ENCODE data around the gene FGD5.

The FGD5 gene

DNA sequence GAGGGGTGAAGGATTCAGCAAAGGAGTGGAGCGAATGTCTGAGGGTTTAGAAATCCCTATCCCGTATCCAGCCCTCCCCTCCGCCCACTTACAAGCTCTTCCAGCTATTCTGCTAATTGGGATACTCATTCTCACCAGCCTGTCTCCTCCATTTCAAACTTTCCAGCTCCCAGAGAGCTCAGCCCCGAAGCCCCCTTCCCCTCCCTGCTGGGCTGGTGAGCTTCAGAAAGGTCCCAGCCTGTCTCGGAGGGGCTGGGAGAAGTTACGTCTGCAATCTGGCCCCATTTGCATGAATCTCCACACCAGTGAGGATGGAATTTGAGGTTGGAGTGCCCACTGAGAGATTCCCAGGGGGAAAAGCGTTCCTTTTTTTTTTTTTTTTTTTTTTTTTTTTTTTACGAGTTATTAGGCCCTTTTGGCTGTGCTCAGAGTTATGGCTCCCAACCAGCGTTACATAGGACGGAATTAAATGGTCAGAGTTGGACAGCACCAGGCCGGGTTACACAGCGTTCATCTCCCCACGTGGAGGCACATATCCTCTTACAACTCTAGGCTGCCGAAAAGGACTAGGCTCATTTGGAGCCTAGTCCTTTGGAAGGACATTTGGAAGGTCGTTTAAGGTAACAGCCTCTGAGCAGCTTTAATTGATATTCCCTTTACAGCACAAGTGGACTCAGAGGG is 34.6 kb downstream of the FGD5 start:
- DNase-seq (ENCODE audit: low spot score): no peak

DNA sequence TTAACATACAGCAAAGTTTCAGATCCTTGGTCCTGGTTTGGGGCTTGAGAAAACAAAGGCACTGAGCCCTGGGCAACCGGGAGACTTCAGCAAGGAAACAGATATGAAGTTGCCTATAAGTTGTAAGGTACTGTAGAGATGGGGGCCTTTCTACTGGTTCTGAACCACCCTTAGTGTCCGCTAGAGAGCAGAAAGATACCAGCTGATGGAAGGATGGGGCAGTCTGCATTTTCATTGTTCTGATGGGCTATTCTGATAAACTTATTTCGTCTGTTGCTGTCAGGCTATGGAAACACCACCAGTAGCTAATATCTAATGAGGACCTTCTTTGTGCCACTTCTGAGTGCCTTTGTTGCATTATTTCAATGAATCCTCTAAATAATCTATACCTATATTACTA is 38.7 kb downstream of the FGD5 start:
- no peak for DNase-seq (ENCODE audit: low spot score)

DNA sequence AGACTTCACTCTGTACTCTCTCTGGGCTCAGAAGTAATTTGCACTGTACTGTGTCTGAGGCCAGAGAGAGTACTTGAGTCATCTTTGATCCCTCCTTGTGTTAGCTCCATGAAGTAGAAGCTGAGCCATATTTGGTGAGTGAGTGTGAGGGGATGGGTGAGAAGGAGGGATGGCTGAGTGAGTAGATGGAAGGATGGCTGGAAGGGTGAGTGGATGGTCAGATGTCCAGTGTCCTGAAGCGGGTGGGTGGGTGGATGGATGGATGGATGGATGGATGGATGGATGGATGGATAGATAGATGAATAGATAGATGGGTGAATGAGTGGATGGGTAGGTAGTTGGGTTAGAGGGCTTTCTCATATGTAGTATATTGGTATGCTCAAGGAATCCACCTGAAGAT is 39.3 kb downstream of the FGD5 start:
- DNase-seq (ENCODE audit: low spot score): no peak

DNA sequence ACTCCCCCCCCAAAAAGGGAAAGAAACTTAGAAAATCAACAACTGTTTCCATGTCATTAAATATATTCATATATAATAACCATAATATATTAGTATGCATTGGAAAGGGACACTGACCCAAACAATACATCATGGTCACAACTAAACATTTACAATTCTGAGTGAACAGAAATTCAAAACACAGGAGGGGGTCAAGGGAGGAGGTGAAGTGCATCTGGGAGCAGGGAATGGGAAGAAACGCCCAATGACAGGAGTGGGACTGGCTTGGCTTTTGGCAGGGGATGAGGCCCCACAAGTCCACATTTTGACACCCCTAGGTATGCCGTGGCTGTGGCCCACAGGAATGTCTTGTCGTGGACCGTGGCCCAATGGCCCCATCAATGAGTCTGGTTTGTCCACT is 41.1 kb downstream of the FGD5 start:
- DNase-seq (ENCODE audit: low spot score): no peak

DNA sequence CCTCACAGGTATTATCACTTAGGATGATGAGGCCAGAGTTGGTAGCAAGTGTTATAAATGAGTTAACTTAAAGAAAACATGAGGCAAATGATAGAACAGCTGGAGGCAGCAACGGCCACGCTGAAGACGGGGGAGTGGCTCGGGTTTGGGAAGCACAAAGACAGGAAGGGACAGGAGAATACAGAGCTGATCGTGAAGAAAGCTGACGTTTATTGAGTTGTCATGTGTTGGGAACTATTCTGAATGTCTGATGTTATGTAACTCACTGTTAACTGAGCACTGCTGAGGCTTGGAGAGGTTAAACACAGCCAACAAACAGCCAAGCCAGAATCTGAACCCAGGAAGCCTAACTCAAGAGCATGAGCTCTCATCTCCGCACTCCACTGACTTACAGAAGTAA is 42.3 kb downstream of the FGD5 start:
- no peak for DNase-seq (ENCODE audit: low spot score)

DNA sequence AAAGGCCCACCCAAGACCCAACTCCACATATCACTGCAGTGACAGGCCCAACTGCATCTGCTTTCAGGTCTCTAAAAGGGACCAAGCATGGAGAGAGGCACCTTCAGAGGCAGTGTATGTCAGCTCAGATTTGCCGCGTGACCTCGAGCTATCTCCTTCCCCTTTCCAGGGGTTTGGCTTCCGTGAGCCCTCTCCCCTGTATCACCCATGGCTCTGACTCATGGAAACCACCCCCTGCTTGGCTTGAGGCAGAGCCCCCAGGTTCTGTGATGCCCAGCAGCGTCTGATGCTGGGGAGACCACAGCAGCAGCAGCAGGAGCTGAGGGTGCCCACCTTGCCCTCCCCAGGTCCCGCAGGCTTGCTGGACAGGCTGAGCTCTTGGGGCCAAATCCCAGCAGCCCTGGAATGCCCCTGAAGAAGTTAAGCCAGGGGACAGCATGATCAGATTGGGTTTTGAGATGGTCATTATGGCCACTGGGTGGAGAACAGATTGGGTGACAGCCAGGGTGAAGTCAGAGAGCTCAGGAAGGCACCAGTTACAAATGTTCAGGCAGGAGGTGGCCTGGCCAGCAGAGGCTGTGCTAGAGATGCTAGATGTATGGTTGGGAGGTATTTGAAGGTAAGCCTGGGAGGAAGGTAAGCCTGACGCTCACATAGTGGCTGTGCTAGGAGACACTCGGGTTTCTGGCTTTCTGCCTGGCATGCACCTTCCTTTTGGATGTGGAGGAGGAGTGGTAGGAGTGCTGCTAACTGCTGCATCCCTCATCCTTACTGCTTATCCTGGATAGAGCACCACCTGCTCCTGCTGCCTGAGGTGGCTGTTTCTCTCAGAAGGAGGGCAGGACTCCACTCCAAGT is 42.9 kb downstream of the FGD5 start:
- DNase-seq (ENCODE audit: low spot score): no peak

DNA sequence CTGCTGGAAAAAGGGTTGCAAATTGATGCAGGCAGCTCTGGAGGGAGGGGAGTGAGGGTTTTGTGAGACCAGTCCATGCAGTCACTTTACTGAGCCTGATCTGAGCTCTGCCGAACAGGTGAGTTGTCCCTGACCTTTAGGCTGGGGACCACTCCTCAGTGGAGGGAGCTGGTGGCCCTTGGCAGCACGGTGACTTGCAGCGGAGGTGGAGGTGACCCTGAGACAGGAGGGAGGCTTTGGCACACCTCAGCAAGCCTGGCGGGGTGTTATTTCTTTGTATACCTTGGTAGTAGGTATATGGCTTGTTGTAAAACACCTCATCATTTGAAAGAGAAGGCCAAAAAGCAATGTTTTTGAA is 43.5 kb downstream of the FGD5 start:
- DNase-seq (ENCODE audit: low spot score): no peak

DNA sequence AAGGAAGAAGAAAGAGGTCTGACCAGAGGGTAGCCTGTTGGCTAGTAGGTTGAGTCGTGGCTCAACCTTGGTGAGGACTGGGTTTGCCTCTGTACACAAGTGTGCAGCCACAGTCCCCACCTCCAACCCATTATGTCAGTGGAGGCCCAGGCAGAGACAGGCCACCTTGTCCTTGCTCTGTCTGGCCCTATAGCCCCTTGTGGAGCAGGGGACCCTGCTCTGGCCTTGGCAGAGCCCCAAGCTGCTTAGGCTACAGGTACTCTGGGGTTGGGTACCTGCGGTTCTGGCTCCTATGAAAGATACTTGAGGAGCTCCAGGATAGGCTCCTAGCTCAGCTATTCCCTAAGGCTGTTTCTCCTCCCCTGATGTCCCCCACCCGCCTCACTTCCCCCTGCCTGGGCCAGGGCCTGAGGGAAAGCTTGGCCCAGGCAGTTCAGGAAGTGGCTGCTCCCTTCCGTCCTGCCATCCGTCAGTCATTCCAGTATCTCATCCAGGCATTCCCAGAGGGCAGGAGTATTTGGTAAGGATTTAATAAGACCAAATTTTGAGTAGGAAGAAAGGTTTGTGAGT is 44.0 kb downstream of the FGD5 start:
- DNase-seq (ENCODE audit: low spot score): no peak

DNA sequence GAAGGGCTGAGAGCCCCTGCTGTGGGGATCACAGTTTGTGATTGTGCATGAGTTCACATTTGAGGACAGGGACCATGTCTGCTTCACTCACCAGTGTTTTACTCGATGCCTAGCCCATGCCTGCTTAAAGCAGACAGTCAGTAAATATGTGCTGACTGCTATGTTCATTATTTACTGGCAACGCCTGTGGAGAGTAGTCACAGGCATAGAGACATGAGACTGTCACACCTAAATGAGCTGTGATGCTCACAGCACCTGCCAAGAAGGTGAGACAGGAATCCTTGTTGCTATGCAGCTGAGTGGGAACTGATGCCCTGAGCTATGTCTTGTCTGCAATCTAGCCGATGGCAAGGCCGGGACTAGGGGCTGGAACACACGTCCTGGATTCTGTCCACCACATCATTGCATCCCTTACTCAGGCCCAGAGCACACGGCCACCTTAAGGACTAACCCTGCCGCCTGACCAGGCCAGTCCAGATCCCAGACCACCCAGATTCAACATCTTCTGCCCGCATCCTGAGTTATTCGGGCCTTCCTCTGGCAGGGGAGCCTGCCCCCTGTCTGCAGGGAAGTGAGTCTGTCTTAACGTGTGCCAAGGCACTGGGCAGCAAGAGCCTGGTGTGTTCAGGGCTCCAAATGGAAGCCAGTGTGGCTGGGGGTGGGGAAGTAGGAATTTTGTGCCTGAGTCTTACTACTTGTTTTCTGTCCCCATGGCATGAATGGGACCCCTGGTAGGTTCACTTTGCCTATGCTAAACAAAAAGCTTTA is 44.8 kb downstream of the FGD5 start:
- no peak for DNase-seq (ENCODE audit: low spot score)

DNA sequence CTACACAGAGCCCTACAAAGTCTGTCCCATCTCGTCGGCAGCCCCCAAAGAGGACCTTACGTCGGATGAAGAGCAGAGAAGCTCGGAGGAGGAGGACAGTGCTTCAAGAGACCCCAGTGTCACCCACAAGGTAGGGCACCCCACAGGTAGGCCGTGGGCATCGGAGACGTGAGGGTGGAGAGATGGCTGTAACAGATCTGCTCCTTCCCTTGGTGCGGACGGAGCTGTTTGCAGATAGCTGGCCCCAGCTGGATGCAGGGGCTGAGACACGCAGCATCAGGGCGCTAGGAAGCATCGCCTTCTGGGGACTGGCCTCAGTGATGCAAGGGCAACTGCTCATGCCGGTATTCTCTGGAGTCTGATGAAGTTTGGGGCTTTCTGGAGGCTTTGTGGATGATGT is 45.4 kb downstream of the FGD5 start:
- no peak for DNase-seq (ENCODE audit: low spot score)

DNA sequence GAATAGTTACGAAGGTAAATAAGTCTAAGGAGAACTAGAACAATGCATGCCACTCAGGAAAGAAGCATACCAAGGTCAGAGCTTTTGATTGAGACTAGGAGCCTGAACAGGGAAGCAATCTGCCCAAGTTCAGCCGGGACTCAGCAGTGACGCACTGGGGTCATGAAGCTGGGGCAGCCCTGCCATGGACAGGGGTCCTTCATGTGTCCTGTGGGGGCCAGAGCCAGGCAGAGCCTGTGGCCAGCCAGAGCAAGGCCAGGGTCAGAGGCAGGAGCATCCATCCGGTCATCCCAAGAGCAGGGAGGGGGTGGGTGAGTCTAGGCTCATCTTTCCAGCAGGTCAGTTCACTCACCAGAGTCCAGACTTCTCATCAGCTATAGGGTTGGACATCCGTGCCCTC is 47.9 kb downstream of the FGD5 start:
- DNase-seq (ENCODE audit: low spot score): no peak

DNA sequence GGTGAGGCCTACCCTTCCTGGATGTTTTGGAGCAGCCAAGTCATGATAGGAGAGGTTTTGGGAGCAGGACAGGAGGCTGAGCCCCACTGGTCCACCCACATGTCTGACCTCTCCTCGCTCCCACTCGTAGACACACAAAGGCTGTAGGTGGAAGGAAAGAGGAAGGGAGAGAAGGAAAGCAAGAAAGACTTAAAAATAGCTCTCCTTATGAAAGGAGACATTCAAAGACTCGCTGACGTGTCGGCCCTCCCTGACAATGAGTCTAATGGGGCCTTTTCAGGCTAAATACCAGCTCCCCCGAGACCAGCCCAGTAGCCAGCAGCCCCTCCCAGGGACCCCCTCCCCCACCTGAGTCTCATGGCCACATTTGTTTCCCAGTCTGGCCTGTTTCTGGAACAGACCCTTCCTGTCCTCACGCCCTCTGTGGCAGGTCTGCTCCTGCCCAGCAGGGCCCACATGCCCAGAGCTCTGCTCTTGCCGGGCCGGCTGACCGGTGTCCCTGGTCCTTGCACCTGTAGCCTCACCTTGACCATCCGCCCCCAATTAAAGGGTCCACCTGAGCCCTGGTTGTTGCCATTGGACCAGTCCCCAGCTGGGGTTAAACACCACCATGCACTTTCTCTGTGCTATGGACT is 49.3 kb downstream of the FGD5 start:
- no peak for DNase-seq (ENCODE audit: low spot score)

DNA sequence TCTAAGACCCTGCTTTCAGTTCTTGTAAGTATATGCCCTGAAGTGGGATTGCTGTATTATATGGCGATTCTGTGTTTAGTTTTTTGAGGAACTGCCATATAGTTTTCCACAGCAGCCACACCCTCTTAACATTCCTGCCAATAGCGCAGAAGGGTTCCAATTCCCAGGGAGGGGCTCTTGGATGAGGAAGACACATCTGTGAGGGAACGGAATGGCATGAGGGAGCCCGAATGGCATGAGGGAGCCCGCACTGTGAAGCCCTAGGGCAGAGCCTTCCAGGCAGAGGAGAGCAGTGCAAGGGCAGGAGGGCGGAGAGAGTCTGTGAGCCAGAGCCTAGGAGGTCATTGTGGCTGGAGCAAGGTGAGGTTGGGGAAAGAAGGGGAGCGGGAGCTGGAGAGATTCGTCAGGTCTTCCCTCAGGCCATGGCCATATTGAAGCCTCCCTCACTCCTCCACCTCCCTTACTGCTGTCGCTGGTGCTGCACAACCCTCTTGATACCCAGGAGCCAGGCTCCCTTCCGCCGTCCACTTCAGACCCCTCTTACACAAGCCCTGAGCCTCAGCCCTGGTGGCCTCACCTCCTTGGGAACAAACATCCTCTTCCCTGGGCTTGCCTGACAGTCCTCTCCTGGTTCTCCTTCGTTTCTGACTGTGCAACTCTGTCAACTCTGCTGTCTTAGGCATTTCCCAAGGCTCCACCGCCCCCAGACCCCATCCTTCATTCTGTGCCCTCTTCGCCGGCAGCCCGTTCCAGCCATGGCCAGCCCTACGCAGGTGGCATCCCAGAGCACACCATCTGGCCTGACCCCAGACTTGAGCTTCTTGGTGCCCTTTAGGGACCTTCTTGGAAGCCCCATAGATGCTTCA is 51.4 kb downstream of the FGD5 start:
- no peak for DNase-seq (ENCODE audit: low spot score)

DNA sequence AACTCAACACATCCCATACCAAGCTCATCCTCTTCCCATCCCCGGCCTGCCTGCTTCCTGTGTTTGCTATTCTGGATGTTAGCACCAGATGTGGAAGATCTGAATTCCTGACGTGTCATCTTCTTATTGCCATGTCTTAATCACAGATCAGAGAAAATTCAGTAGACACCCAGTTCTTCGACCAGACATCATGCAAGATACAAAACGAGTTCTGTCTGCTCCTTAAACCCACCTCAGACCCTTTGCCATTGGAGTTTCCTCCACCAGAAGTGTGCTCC is 52.0 kb downstream of the FGD5 start:
- no peak for DNase-seq (ENCODE audit: low spot score)

DNA sequence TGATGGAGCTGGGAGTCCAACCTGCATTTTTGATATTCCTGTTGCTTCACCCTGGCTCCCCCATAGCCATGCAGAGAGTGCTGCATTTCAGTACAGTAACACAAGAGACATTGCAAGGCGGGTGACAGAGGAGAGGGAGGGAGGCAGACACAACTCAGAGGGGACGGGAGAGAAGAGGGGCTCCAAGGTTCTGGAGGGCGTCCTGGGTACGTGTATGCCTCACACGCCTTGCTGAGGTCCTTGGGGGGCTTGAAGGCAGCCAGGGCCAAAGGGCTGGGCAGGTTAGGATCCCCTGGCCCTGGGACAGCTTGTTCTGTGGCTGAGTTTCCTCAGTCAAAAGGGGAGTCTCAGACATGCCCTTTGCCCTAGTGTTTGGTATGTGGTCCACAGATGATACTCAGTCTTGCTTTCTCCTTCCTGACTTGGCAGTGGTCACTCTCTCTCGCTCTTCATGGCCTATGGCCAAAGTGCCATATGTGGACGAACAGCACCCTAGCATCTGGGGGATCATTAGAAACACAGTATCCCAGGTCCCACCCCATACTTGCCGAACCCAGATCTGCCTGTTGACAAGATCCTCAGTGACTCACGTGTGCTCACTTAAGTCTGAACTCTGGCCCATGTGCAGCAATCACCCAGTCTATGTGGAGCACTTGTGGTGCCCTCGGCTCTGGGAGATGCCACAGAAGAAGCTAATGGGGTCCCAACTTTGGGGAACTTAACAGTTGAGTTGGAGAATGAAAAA is 52.9 kb downstream of the FGD5 start:
- DNase-seq (ENCODE audit: low spot score): no peak

DNA sequence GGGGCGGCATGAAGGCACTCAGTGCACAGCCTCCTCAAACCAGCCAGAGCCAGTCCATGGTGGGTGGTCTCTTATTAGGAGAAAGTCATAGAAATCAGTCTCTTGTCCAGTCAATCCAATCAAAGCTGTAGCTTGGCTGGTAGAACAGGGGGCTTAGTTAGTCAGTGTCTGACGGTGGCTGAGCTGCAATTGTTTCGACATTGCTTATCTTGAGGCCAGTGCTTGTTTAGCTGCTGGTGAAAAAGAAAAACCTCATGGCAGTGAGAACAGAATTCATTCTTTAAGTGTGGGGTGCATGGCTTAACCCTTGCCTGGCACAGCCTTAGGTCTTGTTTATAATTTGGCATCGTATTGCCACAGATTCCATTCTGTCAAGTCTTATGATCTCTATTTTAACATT is 53.9 kb downstream of the FGD5 start:
- no peak for DNase-seq (ENCODE audit: low spot score)

DNA sequence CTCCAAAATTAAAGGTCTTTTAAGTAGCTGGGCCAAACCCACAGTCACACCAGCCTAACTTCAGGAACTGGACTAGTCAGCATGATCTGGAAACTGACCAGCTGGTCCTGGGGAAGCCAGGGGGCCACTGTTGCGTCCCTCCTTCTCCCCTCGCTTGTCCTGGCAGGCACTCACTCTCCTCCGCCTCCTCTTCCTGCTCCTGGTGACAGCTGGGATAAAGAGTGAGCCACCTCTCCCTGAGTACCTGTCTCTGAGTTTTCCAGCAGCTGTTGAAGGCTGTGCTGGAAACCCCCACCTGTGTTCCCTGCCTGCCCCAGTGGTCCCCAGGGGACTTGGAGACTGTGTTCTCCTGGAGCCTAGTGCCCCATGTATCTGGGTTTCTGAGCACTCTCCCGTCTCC is 56.0 kb downstream of the FGD5 start:
- no peak for DNase-seq (ENCODE audit: low spot score)

DNA sequence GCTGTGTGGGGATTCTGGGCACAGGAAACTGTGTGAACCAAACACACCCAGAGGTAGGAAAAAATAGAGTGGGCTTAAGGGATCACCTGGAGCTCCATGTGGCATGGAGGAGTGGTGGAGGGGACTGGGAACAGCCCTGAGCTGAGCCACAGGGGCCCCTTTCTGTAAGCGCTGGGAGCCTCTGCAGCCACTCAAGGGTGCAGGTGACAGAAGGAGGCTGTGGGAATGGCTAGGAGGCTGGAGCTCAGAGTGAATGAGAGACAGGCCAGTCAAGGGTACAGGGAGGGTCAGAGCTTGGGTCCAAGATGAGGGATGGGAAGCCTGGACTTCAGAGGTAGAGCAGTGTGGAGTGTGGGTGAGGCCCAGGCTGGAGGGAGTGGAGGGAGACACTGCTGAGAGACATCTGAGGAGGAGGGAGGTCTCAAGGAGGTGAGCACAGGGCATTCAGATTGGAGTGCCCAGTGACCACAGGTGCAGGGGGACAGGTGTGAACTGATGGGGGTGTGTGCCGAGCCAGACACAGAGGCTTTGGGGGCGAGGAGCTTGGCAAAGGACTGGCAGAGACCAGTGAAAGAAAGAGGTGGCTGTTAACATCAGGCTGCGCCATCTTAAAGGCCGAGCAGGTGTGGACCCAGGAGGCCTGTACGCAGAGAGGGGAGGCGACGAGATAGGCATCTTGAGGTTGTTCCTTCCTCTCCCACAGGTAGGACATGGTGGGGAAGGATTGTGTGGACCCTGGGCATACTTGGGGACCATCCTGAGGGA is 56.8 kb downstream of the FGD5 start:
- DNase-seq (ENCODE audit: low spot score): no peak

DNA sequence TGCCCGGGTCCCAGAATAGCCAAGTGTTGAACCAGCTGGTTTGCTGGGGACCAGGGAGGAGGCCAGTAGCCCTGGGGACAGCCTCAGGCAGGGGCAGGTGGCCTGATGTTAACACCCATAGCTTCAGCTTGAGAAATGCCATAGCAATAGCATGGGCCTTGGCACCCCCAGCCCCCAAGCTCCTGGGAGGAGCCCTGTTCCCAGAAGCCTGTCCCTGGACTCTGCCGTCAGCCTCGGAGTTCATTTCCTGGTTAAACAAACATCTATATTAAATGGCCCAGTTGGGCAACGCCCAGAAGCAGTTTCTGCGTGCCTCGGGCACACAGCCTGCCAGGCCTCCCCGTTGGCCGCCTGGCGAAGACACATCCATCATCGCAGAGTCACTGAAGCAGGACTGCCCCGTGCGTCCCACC is 58.2 kb downstream of the FGD5 start:
- no peak for DNase-seq (ENCODE audit: low spot score)

DNA sequence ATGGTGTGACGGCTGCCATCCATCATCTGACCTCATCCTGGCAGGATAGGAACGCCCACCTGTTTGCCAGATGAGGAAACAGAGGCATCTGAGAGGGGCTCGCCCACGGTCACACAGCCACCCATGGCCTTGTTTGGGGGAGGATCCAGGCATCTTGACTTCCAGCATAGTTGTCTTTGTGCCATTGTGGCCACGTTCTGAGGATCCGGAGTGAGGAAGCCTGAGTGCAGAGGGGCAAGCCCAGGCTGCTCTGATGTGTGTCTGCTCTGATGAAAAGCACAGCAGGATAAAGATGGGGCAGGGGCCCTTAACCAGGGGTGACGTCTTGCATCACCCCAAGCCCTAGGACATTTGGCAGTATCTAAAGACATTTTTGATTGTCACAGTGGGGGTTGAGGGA is 58.7 kb downstream of the FGD5 start:
- no peak for DNase-seq (ENCODE audit: low spot score)
